HG02852 (cell line): ENCODE results near the gene JPT1.

Experiments
- ATAC-seq: cut with Tn5 transposase; IDR thresholded peaks from one replicate; pipeline ENCODE4 v1.9.1; 2021; ENCODE audit warnings: mild to moderate bottlenecking, moderate library complexity; ENCODE audit not compliant: unreplicated experiment

Gene JPT1

GRCh38 chr17:75108193-75108592 lies 46.1 kb downstream of the JPT1 start:
- ATAC-seq: no peak

- no peak for ATAC-seq
Observed at GRCh38 chr17:75105126-75106080, 48.9 kb downstream of the JPT1 start.

- no peak for ATAC-seq
Observed at GRCh38 chr17:75103601-75104554, 50.4 kb downstream of the JPT1 start.

DNA sequence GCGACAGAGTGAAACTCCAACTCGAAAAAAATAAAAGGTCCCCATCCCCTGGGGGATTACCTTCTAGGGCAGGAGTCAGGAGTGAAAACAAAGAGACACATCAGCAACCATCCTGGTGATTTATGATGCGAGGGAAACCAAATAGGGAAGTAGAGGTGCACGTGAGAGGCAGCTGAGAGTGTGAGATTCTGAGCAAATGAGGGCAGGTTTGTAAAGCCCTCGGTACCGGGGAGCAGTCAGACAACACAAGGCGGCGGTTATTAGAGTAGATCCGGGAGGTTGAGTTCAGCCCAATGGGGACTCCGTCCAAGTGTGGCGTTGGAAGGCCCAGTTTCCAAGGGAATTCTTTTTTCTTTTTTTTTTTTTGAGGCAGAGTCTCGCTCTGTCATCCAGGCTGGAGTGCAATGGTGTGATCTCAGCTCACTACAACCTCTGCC lies 51.9 kb downstream of the JPT1 start:
- no peak for ATAC-seq

- no peak for ATAC-seq
Observed at GRCh38 chr17:75099881-75100595, 54.3 kb downstream of the JPT1 start.

- ATAC-seq: no peak
Observed at GRCh38 chr17:75098861-75099260, 55.5 kb downstream of the JPT1 start.

GRCh38 chr17:75097865-75098264 lies 56.4 kb downstream of the JPT1 start:
- ATAC-seq: no peak

DNA sequence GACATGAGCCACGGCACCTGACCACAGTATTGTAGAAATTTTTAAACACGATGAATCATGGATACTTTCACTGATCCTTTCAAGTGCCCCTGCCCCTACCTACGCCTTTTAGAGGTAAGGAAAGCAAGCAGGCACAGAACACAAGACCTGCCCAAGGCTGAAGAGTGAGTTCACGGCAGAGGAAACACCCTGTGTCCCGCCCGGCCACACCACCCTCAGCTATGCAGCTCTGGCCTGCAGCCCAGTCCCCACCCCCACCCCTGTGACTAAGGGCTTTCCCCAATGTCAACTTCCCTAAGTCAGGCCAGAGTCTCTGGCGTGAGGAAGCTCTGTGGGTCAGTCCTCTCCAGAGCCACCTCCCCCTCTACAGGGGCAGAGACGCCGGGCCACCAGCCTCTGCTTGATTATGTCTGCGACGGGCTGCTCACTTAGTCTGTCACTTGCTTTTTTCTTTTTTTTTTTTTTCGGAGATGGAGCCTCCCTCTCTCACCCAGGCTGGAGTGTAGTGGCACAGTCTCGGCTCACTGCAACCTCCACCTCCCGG lies 58.2 kb downstream of the JPT1 start:
- ATAC-seq: no peak

- ATAC-seq: no peak
Observed at GRCh38 chr17:75094871-75095399, 59.4 kb downstream of the JPT1 start.

DNA sequence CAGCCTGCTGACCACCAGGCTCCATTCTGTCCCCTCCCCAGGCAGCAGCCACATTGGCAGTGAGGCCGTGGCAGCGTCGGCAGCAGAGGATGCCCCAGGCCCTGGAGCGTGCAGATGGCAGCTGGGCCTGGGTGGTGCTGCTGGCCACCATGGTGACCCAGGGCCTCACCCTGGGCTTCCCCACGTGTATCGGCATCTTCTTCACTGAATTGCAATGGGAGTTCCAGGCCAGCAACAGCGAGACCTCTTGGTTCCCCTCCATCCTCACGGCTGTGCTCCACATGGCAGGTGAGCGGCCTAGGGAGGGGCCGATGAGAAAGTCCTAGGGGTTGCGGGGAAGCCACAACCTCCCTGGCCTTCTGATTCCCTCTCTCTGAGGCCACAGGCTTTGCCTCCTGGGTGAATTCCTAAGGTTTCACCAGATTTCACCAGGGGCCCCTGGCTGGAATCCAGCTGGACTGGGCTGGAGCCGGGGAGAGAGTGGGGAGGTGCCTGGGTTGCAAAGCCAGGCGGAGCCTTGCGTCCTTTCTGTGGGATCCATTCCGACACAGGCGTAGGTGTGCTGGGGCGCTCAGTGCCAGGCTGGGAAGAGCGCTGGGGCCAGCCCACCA lies 60.7 kb downstream of the JPT1 start:
- ATAC-seq: no peak

GRCh38 chr17:75091855-75092327 lies 62.4 kb downstream of the JPT1 start:
- no peak for ATAC-seq

DNA sequence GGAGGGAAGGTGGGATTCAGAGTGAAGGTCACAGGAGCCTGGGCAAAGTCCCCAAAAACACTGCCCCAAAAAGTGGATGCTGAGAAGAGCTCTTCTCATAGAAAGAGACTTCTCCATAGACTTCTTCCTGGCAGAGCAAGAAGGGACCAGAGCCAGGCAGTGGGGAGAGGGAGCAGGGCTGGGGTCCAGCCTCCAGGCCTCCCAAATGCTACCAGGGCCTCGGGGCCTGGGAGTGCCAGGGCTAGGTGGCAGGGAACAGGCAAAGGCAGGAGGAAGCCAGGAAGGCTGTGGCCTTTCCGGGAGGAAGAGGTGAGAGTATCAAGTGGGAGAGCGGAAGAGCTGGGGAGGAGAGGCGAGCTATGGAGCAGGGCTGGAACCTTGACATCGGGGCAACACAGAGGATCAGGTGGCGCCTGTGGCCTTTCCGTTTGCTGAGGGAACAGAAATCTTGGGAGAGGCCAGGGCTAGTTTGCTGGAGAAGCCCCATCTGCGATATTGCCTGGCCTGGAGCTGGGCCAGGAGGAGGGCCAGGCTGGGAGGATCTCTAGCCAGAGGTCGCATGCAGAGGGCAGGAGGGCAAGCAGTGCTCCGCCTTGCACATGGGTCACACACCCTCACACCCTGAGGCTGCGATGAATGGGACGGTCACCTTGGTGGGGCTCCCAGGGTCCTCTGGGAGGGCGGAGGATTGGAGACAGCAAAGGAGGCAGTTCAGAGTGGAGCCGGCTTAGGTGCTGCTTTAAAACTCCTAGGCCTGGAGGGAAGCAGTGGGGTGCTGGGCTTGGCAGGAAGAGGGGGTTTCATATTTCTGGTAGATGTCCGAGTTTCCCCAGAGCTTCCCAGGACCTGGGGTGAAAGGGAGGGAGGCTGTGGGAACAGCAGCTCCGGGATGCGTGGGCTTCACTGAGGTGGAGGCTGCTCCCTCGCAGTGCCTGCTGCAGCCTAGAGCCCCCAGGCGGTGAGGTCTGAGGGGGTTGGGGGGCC lies 63.1 kb downstream of the JPT1 start:
- no peak for ATAC-seq

DNA sequence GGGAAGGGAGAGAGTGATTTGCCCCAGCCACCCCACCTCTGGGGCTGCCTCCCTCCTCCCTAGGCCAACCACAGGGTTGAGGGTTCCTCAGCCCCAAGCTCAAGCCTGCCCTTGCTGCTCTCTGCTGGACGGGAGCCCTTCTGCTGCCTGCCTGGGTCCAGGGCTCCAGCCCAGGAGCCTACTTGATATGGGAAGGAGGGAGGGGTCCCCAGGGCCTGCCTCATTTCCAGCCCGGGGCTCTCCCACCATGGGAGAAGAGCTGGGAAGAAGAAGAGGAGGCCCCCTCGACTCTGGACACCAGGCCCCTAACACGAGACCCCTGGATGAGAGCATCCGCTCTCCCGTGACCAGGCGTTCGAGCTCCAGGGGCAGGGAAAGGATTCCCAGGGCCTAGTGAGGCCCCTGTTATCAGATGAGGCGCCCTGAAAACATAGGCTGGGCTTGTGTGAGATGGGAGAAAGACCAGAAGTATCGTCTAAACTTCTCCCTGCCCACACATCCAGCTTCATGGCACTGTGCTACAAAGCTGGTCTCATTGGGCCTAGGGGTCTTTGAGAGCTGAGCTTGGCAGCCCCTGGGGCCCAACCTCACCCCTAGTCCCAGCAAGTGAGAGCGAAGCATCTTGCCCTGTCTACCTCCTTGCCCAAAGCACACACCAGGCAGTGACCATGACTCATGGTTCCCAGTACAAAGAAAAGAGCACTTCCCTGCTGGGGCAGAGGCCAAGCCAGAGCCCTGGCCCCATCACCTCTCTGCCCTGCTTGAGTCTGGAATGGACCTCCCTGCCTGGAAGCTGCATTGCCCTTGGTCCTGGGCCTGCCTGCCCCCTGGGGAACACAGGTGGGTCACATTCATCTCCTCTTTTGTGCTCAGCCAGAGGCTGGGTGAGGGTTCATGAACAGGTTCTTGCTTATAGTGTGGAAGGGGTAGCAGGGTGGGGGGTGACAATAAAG lies 65.6 kb downstream of the JPT1 start:
- ATAC-seq: no peak

- no peak for ATAC-seq
Observed at GRCh38 chr17:75087558-75088453, 66.5 kb downstream of the JPT1 start, which contains the start of gene SLC16A5. Gene SLC16A5 (plus strand): TSS chr17:75087954. CDS start chr17:75093637, 5,683 bp downstream.

DNA sequence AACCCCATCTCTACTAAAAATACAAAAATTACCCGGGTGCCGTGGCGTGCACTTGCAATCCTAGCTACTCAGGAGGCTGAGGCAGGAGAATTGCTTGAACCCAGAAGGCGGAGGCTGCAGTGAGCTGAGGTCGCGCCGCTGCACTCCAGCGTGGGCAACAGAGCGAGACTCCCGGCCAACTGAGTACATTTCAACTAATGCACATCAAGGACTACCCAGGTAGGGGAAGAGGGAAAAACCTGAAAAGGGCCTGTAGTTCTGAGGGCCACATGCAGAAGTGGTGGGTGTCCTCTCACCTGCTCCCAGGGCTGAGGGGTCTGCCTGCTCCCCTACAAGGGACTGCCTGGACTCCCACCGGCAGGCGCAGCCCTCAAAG lies 67.1 kb downstream of the JPT1 start:
- ATAC-seq: no peak

DNA sequence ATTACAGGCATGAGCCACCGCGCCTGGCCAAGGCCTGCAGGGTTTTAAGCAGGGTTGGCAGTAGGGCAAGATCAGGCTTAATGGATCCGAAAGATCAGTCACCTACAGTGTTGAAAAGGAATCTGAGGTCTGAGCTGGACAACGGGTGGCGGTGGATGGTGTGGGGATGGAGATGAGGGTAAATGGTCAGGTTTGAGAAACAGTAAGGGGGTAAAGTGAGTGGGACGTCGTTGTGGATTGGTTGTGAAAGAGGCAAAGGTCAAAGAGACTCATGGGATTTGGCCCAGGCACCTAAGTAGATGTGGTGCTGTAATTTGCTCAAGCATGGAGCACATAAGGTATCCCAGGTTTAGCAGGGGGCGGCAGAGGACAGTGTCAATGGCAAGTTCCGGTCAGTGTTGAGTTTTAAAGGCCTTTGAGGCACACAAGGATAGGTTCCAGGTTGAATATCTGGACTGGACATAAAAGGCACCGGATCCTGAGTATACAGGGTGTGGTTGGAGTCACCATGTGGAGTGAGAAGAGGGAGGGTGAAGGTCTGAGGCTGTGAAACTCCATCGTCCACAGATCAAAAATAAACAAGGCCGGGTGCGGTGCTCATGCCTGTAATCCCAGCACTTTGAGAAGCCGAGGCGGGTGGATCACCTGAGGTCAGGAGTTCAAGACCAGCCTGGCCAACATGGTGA lies 67.7 kb downstream of the JPT1 start:
- no peak for ATAC-seq
